ENCODE measurements around the gene CDH23.

Gene CDH23

DNA sequence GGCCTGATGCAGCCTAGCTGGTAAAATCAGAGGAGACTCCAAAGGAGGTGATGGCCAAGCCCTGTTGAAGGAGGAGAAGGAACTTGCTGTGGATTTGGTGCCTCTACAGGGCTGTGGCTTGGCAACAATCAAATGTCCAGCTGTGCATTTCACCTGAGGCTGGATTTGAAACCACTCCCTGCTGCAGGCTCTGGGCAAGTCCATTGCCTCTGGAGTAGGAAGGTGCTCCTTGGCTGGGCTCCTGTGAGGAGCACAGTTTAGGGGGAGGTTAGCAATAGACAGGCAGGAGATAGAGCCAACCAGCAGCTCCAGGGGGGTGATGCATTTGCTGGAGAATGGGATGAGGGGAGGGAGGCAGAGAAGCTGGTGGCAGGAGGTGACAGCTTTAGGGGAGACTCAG, 26.5 kb downstream of the CDH23 start:
- no peak for DNase-seq (ENCODE audit: low spot score)

DNA sequence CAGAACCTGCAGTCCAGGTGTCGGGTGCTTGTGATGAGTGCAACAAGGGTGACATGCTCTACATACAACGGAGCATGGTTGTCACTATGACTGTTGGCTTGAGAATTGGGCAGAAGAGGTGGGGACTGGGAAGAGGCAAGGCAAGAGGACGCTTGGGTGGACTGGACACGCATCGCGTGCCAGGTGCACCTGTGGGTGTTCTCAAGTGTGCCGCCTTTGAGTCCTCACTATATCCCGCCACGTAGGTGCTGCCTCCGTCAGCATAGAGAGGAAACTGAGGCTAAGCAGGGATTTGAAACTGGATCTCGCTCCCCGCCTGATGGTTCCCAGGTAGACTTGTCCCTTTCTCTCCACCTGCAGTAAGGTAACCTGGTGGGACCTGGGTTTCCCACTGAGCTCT, 27.2 kb downstream of the CDH23 start:
- no peak for DNase-seq (ENCODE audit: low spot score)

DNA sequence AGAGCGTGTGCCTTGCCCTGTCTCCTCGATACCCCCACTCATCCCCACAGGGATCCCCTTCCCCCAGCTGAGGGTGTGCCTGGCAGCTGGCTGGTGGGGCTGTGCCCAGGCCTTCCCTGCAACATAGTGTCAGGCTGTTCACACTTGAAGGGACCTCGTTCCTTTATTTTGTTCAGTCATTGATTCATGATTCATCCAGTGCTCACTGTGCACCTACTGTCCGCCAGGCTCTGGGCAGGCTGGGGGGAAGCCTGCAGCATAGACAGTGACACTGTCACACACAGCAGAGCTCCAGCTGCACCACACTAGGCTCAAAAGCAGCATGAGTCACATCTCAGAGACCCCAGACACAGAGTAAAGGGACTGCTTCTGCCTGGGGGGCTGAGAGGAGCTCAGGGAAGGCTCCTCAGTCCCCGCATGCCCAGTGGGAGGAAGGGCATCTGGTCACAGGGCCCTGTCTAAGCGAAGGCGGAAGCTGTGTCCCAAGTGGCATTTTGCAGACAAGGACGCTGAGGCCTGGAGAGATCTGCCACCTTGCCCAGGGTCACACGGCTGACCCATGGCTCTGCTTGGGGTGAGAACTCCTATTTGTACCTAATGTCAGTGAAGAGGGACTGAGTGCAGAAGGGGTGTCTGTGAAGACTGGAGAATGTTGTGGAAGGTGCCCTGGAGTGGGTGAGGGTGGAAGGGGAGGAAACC, 27.9 kb downstream of the CDH23 start:
- DNase-seq (ENCODE audit: low spot score), result no peak

DNA sequence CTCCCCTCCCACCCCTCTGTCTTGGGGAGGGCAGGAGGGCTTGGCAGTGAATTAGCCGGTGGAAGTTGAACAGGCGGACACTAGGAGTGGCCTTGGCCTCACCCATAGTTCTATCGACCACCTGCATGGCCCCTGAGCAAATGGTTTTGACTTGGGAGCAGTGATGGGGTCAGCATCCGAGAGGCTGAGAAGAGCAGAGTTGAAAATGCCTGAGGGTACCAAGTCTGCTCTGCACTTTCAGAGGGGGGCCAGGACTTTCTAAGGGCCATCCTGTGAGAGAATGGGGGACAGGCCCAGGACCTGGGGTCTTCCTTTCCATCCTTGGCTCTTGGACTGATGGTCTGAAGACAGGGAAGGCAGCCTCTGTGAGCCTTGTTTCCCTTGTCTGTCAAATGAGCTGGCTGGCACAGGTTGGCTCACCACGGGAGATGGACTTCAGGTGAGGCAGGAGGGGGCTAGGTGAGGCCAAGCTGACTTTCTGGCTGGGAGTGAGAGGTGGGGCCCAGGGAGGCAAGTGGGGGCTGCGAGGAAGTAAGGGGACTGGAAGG, 29.4 kb downstream of the CDH23 start:
- no peak for DNase-seq (ENCODE audit: low spot score)

DNA sequence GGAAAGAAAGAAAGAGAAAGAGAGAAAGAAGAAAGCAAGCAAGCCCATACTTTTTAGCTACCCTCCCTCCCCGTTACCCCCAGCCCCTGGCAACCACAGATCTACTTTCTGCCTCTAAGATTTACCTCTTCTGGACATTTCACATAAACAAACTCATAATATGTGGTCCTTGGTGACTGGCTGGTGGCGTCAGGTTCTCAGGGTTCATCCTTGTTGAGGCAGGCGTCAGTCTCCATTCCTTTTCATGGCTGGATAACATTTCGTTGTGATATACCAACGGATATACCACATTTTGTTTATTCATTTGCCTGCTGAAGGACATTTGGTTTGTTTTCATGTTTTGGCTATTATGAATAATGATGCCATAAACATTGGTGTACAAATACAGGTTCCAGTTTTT, 30.5 kb downstream of the CDH23 start:
- DNase-seq (ENCODE audit: low spot score), result no peak

DNA sequence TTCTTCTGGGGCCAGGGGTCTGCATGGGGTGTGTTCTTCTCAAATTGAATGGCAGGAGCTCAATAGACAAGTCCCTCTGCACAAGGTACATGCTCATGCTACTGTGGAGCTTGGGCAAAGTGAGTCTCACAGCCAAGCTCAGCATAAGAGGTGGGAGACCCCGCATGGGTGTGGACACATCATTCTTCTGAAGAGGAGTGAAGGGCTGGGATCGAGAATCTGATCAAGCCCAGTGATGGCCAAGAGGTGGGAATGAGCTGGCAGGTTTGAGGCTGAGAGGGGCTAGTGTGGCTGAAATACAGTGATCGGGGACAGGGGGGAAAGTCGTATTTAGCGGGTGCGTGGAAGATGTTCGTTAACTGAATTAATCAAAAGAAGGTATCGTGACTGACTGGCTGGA, 32.6 kb downstream of the CDH23 start:
- no peak for DNase-seq (ENCODE audit: low spot score)

DNA sequence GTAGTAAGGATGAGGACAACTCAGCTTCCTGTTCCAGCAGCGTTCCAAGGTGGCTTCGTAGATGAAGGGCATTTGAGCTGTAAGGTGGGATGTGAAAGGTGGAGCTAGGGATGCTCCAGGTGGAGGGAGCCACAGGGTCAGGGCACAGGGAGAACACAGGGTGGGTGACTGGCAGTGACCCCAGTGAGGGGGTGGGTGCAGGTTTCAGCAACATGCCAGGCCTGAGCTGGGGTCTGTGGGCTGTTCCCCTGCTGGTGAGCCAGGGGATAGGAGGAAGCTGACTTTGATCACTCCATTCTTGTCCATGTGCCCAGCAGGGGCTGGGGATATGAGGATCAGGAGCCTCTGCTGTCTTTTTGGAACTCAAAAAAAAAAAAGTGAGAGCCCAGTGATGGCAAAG, 33.2 kb downstream of the CDH23 start:
- no peak for DNase-seq (ENCODE audit: low spot score)

DNA sequence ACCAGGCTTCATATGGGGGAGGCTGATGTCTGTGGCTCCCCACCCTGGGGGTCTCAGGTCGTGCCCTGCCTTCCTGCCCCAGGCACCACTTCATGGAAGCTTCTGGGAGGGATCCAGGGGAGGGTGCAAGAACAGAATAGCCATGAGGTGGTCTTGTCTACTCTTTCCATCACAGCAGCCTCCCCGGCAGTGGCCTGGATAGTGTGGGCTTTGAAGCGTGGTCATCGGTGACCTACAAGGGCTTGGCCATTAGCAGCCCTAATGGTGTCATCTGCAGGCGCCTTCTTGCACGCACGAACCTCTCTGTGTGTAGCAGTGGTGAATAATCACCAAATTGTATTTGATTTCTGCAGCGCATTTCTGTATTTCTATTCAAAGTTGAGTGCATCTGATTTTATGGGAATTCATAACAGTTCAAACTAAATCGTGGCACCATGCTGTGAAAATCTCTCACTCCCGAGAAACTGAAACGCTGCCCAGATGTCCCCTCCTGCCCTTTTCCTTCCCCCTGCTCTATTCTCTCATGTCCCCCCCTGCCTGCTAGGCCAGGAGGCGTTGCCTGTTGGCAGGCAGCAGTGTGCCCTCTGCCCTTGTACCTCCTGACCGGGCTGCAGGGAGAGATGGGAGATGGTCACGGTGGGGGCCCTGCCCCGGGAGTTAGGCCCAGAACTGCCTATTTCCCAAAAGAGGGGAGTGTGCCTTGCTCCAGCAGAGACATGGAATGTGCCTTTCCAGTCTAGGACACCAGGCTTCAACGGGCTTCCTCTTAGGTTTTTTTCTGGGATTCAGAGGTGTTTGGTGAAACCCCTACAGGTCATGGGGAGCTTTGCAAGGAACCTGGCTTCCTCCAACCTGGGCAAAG, 34.8 kb downstream of the CDH23 start:
- DNase-seq (ENCODE audit: low spot score), result no peak

DNA sequence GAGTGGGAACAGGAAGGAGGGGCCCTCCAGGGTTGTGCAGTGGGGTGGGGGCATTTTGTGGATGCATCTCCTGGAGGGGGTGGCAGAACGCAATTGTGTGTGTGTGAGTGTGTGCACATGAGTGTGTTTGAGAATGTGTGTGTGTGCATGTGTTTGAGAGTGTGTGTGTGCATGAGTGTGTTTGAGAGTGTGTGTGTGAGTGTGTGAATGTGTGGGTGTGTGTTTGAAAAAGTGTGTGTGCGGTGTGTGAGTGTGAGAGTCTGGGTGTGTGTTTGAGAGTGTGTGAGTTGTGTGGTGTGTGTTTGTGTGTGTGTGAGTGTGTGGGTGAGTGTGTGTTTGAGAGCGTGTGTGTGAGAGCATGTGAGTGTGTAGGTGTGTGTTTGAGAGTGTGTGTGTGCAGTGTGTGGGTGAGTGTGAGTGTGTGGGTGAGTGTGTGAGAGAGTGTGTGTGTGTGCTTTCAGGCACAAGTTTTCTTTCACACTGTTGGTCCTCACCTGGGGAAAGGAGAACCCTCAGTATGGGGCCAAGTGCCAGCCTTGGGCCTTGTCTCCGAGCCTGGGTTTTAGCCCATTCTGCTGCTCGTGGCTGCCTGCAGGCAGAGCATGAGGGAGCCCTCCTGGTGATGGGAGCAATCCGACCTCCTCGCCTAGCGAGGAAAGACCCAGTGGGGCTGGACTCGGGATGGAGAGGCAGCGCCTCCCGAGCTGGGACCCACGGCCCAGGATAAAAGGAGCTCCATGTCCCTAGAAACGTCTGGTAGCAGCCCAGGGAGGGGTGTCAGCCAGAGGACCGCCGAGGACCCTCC, 35.6 kb downstream of the CDH23 start:
- DNase-seq (ENCODE audit: low spot score), result no peak

DNA sequence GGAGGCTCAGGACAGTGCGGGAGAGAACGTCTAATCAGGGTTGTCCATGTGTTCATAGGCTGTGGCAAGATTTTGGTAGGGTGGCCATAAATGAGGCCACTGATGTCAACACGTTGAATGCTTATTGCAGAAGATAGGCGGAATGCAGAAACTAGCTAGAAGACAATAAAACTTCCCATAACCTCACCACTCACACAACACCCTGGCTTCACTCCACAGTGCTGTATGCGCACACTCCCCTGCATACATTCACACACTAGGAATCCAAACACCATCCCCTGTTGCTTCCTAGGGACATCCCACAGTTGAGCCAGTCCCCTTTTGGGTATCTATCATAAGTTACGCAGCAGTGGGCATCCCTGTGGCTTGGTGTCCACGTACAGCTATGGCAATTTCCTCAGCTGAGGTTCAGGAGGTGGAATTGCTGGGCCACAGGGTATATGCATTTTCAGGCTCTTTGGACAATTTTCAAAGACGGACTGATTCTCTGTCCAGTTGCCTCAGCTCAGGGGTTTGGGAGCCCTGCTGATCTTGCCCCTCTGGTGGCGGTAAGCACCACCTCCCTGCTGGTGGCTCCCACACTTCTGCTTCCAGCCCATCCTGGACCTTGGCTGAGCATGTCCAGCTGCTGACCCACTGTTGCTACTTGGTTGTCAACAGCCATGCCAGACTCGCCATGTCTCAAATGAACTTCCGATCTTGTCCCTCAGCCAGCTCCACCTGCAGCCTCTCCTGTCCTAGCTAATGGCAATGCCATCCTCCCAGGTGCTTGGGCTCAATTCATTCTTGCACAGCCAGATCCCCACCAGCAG, 36.4 kb downstream of the CDH23 start:
- DNase-seq (ENCODE audit: low spot score), result no peak

DNA sequence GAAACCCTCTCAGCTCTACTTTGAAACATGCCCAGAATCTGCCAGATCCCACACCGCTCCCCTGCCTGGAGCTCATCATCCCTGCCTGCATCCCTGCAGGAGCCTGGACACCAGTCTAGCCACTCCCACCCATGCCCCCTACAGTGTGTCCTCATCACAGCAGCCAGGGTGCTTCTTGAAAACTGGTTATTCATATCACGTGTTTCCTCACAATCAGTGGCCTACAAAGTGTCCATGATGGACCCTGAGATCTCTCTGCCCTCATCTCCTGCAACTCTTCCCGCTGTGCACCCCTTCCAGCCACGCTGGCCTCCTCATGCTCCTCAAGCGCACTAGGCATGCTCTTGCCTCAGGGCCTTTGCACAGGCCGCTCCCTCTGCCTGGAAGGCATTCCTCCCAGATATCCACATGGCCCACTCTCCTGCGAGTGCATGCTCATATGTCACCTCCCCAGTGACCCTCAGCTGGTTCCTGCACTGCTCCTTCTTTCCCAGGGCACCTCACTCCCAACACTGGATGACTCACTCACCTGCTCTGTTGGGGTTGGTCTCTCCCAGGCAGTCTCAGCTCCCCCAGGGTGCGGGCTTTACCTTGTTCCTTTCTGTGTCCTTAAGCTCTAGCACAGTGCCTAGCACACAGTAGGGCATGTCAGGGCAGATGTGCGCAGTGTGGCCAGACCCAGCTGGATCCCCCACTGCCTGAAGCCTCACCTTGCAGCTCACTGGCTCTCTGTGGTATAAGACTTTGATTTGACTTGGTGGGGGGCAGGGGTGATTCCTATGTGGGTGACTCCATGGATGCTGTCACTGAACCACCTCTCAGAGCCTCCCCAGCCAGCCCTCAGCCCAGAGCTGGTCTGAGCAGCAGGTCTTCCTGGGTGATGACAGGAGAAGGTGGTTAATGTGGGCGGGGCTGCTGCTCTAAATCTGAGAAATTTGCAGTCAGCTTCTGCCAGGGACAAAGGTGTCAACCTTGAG, 37.3 kb downstream of the CDH23 start:
- no peak for DNase-seq (ENCODE audit: low spot score)

DNA sequence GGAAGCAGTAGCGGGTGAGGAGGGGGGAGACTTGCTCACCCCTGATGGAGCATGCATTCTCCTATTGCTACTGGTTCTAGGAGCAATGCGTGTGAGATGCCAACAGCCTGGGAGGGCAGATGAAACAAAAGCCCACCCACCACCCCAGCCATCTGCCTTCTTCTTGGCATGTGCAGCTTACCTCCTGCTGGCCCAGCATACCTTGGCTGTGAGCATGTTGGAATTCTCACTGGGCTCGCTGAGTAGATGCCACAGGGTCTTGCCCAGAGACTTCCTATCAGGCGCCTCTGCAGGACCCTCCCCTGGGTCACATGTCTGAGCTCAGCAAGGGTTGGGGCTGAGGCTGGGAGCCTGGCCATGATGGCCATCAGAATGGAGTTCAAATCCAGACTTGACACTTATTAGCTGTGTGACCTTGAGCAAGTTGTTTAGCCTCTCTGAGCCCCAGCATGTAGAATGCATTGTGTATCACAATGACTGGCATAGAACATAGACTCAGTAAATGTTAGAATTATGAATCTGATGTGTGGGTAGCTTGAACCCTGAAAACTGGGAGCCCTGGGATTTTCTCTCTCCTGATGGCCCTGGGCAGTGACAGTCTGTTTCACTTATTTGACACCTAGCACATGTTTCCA, 38.2 kb downstream of the CDH23 start:
- no peak for DNase-seq (ENCODE audit: low spot score)

DNA sequence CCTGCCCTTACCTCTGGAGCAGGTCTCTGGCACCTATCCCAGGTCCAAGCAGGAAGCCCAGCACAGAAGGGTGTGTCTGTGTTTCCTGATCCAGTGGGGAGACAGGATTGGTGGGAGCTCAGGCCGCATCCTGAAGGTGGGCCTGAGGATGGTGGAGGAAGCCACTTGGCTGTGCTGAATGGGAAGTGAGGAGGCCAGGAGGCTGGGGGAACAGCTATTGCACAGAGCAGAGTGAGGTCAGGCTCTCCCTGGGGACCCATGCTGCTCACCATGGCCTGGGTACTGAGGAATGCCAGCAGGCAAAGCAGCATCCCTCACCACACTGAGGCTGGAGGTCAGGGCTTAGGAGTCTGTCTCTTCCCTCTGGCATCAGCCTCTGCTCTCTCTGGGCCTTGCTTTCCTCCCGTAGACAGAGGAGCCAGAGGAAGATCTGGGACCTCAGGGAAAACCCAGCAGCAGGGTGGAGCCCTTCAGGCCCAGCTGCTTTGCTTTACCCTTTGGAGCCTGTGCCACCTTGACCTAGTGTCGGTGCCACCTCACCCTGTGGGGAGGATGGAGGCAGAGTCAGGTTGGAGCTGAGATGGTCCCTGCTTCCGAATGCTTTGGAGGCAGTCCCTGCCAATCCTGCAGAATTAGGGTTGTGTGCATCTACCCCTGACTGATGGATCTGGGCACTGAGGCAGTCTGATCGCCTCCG, 39.0 kb downstream of the CDH23 start:
- no peak for DNase-seq (ENCODE audit: low spot score)

DNA sequence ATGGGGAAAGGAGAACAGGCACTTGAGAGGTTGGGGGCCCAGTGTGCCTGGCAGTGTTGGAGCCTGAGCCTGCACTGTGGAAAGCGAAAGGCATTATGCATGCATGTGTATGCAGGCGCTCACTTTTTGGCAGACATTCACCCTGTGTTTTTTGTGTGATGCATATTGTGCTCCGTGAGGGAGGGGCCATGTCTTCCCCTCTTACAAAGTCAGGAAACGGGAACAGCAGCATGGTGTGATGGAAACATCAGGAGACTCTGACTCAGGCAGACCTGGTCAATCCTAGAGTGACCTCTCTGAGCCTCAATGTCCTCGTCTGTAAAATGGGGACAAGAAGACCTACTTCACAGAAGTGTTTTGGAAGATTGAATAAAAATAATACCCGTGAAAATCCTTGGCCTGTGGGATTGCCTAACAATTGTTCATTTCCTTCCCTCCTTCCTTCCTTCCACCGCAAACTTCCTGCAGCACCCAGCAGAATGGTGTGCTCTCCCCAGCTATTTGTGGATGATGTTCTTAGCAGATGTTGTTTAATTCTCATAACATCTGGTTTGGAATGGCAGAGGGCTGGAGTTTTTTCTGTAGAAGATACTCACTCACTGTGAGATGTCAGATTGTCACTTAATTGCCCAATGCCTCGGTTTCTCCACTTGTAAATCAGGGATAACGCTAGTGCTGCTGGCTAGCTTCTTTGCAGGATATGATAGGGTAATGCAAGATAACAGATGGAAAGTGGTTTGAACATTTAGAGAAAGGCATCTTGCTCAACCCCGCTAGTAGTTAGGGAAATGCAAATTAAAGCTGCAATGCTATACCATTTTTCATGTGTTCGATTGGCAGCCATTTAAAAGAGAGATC, 39.8 kb downstream of the CDH23 start:
- no peak for DNase-seq (ENCODE audit: low spot score)

DNA sequence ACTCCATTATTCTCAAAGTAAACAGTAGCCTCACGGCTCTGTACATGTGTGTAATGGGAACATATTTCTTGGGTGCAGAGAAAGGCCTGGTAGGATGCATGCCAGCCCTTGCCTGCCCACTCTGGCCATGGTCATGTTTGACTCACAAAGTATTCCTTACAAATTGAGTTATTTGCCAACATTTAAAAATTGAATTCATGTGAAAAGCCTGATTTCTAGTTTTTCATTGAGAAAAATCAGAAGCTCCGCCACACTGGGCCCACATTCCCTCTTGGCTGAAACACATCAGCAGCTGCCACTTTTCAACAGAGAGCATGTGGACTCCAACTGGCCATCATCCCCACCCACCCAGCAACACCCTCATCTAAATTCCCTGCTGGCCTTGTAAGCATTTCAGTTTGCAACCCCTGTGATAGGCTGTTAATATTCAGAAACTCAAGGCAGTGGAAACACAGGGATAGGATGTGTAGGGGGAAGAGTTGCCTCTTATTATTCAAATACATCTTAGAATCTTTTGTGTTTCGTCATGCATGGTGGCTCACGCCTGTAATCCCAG, 40.9 kb downstream of the CDH23 start:
- DNase-seq (ENCODE audit: low spot score), result no peak

DNA sequence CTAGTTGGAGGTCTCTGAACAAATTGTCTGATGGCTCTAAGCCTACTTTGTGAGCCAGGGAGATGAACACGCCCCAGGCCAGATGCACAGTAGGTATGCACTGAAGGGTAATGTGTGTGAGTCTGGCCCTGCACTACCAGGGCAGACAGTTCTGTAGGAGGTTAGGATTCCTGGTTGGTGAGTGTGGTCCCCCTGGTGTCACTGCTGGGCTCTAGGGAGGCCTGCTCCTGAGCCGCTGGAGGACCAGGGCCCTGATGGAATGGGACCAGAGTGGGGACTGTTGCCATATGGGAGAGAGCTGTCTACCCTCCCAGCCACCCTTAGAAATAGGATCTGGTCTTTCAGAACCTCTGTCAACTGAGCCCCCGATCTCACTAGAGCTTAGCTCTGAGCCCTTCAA, 42.0 kb downstream of the CDH23 start:
- DNase-seq (ENCODE audit: low spot score), result no peak

DNA sequence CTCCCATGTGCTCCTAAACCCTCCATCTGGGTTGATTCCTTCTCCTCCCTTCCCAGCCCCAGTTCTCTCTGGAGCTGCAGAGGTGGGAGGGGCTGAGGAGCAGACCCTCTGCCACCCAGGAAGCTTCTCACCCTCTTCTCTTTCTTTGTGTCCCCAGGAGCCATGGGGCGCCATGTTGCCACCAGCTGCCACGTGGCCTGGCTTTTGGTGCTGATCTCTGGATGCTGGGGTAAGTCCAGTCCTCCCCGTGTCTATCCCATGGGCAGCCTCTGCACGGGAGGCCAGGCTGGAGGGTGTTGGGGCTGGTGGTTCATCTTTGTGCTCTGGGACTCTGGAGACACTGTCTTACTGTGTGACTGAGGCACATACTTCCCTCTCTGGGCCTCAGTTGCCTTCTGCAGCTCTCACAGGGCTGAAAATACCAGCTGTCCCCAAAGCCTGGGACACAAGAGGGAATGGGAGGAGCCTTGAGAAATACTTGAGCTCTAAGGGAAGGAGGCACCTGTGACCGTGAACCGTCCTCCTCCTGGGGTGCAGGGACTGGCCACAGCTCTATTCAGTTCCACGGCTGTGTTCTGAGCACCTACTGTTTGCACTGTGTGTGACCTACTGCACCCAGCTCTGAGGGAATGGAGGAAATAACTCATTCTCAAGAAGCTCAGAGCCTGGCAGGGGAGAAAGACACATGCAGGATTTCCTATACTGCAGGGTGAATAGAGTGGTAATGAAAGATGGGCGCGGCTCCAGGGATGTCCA, 43.1 kb downstream of the CDH23 start:
- no peak for DNase-seq (ENCODE audit: low spot score)
